Measurements from ENCODE around the gene ZNF610.
"Not testable (repeated sequence)": the region's sequence is repeated elsewhere in the genome, so short reads cannot be mapped to it uniquely, and the experiment has no call there.

Gene ZNF610
- total RNA-seq: 0.49 to 4.1 (median 1.1) reads per million in 17 experiments

DNA sequence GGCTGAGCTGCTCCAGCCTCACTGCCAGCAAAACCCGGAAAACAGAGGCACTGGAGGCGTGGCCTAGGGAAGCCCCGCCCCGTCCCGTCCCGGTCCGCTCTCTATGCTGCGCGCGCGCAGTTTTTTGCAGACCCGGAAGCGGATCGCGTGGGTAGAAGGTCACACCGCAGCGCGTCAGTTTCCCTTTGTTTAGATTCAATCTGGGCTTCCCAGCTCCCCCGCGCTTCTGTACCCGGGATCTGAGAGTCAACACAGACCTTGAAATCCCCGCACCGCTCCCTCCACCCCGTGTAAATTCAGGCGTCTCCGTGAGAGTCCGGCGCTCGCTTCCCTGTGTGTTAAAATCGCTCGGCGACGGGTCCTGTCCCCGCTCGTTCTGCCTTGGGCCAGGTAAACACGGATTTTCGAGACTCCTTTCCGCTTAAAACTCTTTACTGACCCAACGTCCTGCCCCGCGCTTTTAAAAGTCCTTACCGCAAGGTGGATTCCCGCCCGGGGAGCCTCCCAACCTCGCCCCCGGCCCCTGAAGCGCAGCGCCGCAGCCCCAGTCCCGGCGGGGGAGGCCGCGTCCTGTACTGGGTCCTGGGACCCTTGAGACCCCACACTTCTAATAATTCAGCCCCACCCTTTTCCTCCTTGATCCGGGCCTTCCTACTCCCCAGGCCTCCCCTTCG lies at the start of gene ZNF610:
Gene ZNF610, plus strand, starts transcription at position 127 of the 674 bp plus-strand sequence. CDS start 12,930 bp downstream, outside the sequence.
- peak; percentile 92 to 96 (median 94) for DNase-seq

DNA sequence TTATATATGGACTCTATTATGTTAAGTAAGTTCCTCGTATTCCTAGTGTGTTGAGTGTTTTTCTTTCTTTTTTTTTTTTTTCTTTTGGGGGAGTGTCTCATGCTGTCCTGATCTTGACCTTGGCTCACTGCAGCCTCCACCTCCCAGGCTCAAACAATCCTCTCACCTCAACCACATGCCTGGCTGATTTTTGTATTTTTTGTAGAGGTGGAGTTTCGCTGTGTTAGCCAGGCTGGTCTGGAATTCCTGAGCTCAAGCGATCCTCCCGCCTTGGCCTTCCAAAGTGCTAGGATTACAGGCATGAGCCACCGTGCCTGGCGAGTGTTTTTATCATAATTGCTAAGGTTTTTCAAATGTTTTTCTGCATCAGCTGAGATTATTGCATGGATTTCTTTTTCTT lies 49.8 kb upstream of the ZNF610 start:
- DNase-seq: no peak

DNA sequence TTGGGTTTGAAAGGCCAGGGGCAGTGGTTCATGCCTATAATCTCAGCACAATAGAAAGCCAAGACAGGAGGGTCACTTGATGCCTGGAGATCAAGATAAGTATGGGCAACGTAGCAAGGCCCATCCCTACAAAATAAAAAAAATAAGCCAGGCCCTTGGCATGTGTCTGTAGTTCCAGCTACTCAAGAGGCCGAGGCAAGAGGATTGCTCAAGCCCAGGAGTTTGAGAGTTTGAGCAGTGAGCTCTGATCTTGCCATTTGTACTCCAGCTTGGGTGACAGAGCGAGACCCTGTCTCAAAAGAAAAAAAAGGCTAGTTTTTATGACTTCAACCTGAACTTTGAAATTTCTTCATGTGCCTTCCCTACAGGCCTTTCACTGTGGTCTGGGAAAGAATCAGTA lies 44.3 kb upstream of the ZNF610 start:
- DNase-seq: no peak

GRCh38 chr19:52292946-52293345 lies 43.1 kb upstream of the ZNF610 start:
- DNase-seq: not testable (repeated sequence)

GRCh38 chr19:52296400-52296772 lies 39.7 kb upstream of the ZNF610 start:
- peak in 1 of 4 experiments; percentile 12 for DNase-seq

DNA sequence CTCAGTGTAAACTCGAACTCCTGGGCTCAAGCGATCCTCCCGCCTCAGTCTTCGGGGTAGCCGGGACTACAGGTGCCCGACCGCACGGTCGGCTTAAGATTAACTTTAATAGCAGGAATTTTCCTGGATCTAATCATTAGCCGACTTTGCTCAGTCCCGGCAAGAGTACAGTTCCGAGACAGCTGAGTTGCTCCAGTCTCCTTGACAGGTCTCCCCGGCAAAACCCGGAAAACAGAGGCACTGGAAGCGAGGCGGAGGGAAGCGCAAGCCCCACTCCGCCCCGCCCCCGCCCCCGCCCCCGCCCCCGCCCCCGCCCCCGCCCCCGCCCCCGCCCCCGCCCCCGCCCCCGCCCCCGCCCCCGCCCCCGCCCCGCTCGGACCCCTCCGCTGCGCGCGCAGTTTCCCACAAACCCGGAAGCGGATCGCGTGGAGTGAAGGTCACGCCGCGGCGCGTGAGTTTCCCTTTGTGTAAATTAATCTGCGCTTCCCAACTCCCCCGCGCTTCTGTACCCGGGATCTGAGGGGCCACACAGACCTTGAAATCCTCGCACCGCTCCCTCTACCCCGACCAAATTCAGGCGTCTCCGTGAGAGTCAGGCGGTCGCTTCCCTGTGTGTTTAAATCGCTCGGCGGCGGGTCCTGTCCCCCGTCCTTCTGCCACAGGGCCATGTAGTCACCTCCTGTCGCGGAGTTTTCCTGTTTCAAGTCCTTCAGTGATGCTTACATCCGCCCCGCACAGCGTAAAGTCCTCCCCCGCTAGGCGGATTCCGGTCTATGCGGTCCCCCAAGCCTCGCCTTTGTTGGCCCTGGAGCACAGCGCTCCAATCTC lies 39.1 kb upstream of the ZNF610 start, which contains the start of gene ZNF480:
Gene ZNF480, plus strand, starts transcription at position 397 of the 828 bp plus-strand sequence. CDS start 3,244 bp downstream, outside the sequence.
- DNase-seq: peak; percentile 81 to 95 (median 86)

DNA sequence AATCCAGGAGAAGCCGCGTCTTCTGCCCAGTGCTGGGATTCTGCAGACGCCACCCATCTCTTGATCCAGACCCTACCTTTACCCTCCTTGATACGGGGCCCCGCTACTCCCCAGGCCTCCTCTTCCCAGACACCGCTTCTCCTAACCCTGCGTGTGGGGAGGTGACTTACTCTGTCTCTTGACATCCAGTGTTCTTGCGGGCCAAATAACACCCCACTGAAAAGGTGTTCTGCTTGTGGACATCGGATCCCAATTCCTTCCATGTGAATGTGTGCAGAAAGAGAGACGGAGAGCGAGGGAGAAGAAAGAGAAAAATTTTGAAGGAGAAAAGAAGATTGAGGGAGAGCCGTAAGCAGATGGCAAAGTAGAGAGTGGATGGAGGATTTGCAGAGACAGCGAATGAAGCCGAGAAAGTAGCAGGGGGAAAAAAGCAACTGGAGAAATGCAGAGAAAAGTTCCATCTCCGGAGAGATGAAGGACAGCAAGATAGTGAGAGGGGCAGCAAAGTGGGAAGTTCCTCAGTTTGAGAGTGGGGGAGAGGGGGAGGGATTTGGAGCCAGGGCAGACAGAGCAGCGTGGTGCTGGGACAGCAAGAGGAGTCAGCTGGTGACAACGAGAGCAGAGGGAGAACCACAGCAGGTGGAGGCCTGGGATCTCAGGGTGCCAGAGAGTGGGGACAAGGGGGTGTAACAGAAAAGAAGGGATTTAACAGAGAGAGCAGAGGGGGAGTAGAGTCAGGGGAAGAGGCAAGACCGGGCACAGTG lies 38.3 kb upstream of the ZNF610 start:
- peak in 3 of 4 experiments; percentile 5 to 26 (median 21) for DNase-seq

GRCh38 chr19:52307275-52307674 lies 28.8 kb upstream of the ZNF610 start:
- DNase-seq: peak in 2 of 4 experiments; percentile 12 to 33

- DNase-seq: no peak
Measured at GRCh38 chr19:52322429-52322828, 13.6 kb upstream of the ZNF610 start.

DNA sequence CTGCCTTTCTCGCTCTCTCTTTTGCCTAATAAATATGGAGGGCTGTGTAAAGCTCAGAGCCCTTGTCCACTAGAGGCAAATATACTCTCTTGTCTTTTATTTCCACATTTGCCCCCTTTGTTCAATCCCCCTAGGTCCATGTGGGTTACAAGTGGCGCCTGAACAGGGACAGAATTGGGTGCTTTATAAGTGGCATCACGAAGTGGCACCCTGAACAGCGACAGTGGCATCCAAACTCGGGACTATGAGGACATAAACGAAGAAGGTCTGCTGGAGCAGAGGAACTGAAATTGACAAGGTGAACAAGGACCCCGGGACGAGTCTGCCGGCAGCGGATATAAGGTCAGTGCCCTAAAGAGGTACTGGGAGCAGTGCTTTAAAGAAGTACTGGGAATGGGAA lies 4.3 kb upstream of the ZNF610 start:
- peak in 2 of 4 experiments; percentile 6 to 15 for DNase-seq

- DNase-seq: no peak
Measured at GRCh38 chr19:52335768-52336116, 301 bp upstream of the ZNF610 start.

- peak in 1 of 4 experiments; percentile 2 for DNase-seq
Measured at GRCh38 chr19:52336791-52337381, 843 bp downstream of the ZNF610 start.

GRCh38 chr19:52339022-52339421 lies 3.0 kb downstream of the ZNF610 start:
- not testable (repeated sequence) for DNase-seq

DNA sequence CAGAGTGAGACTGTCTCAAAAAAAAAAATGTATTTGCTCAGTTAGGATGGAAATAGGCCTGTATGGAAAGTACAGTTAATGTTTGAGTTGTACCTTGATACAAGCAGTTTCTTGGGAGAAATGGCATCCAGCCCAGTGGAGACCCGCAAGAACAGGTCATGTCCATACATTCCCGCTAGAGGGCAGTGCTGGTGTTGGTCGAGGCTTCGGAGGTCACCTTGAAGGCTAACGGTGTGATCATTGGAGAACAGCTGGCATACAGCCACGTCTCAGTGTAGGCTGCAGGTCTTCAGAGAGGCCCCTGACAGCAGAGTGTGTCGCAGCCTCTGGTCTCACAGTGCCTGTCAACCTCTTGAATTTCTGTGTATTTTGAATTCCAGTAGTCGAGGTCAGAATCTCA lies 7.5 kb downstream of the ZNF610 start:
- peak; percentile 5 to 46 (median 32) for DNase-seq

GRCh38 chr19:52345162-52345561 lies 9.1 kb downstream of the ZNF610 start:
- no peak for DNase-seq

DNA sequence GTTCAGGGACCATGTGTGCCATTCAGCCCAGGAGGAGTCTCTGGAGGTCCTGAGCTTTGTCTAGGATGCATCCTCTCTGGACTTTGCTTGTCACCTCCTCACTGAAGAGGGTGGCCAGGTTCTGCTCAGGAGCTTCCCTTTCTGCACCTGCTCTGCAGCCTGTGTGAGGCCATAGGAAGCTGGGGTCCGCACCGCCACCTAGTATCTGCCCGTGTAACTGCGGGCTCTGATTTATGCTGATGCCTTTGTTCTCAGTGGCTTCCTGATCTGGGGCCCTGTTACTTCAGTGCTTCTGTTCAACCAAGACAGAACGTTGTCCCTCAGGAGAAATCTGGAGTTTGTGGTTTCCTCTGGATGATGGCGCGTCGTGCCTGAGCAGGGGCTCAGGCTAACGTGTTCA lies 15.5 kb downstream of the ZNF610 start:
- DNase-seq: no peak

DNA sequence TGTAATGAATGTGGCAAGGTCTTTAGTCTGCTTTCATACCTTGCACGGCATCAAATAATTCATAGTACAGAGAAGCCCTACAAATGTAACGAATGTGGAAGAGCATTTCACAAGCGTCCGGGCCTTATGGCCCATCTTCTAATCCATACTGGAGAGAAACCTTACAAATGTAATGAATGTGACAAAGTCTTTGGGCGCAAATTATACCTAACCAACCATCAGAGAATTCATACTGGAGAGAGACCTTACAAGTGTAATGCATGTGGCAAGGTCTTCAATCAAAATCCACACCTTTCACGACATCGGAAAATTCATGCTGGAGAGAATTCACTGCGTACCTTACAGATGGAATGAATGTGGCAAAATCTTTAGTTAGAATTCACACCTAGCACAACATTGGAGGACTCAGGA lies 30.4 kb downstream of the ZNF610 start:
- DNase-seq: no peak

DNA sequence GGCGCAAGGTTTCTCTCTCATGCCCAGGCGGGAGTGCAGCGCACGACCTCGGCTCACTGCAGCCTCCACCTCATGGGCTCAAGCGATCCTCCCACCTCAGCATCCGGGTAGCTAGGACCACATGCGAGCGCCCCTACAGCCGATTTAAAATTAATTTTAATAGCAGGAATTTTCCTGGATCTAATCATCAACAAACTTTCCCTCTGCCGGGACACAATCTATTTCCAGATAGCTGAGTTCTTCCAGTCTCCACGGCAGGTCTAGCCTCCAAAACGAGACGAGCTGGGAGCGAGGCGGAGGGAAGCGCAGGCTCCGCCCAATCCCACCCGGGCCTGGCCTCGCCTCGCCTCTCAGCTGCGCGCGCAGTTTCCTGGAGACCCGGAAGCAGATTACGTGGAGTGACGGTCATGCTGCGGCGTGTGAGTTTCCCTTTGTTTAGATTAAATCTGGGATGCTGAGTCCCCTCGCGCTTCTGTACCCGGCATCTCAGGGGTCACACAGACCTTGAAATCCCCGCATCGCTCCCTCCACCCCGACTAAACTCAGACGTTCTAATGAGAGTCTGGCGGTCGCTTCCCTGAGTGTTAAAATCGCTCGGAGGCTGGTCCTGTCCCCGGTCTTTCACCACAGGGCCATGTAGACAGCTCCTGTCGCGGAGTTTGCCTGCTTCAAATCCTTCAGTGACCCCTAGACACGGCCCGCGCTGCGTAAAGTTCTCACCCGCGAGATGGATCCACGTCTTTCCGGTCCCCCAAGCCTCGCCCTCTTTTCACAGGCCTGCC lies 33.7 kb downstream of the ZNF610 start, which contains the start of gene ZNF880:
Gene ZNF880, plus strand, starts transcription at position 365 of the 782 bp plus-strand sequence. Its CDS starts 43 bp downstream, at position 408.
- peak; percentile 93 to 97 (median 94) for DNase-seq

DNA sequence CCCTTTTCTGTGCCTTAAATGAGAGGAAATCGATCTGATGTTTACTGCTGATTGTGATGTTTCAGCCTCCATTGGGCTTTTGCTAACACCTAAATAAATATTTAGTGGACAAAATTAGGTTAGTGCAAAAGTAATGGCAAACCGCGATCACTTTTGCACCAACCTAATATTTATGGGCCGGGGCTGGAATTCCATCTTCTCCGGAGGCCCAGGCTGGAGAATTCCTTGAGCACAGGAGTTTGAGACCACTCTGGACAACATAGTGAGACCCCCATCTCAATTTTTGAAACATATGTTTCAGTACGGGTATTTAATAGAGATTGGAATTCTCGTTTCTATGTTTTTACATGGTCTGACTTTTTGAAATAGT lies 34.3 kb downstream of the ZNF610 start:
- no peak for DNase-seq

GRCh38 chr19:52391135-52391534 lies 55.1 kb downstream of the ZNF610 start:
- DNase-seq: no peak

GRCh38 chr19:52397310-52398080 lies 61.5 kb downstream of the ZNF610 start, which contains the start of gene ZNF528:
TSS of gene ZNF528 (plus strand) at chr19:52397849. CDS start at chr19:52402014, 4,165 bp downstream.
- DNase-seq: peak; percentile 97 to 99 (median 98)

Data from suppressor macrophage (primary cell).